Activated CD4-positive, alpha-beta T cell treated with anti-CD3 and anti-CD28 coated beads, Interleukin-2, amount 10 ng/mL, durations not matched to agents 24 days and 14 days (primary cell): ENCODE data around the gene CA9. TPM values are rescaled to one million over a fixed set of nuclear protein-coding genes. Genes with fewer than 3 reads are reported as not detected.

Source experiments
- DNase-seq: peaks from one replicate; pipeline ENCODE4 v3.0.0; 2022
- H3K27ac Mint-ChIP-seq: one replicate; pipeline ENCODE4 v1.8.0; 2022; ENCODE audit warnings: mild to moderate bottlenecking, mixed read lengths
- H3K27me3 Mint-ChIP-seq: one replicate; pipeline ENCODE4 v1.8.0; 2022; ENCODE audit warnings: mixed read lengths
- H3K36me3 Mint-ChIP-seq: one replicate; pipeline ENCODE4 v1.8.0; 2022; ENCODE audit warnings: low read depth, mild to moderate bottlenecking, mixed read lengths
- H3K4me1 Mint-ChIP-seq: one replicate; pipeline ENCODE4 v1.8.0; 2021; ENCODE audit warnings: mixed read lengths
- H3K4me3 Mint-ChIP-seq: one replicate; pipeline ENCODE4 v1.8.0; 2022; ENCODE audit warnings: mild to moderate bottlenecking, moderate library complexity, mixed read lengths
- H3K9me3 Mint-ChIP-seq: one replicate; pipeline ENCODE4 v1.8.0; 2021; ENCODE audit warnings: mixed read lengths
- intact Hi-C: fragments of 100-400 bp; cut with micrococcal nuclease; formaldehyde crosslinking; loops from one replicate; pipeline ENCODE4 v1.15.1; 2023
- total RNA-seq: library from RNA; stranded (reverse); gene quantifications from 2 replicates; pipeline ENCODE4 v1.2.3, GENCODE V29; 2022

Gene CA9
- total RNA-seq, 1 donor from 2014 or later: 0.82 TPM

DNA sequence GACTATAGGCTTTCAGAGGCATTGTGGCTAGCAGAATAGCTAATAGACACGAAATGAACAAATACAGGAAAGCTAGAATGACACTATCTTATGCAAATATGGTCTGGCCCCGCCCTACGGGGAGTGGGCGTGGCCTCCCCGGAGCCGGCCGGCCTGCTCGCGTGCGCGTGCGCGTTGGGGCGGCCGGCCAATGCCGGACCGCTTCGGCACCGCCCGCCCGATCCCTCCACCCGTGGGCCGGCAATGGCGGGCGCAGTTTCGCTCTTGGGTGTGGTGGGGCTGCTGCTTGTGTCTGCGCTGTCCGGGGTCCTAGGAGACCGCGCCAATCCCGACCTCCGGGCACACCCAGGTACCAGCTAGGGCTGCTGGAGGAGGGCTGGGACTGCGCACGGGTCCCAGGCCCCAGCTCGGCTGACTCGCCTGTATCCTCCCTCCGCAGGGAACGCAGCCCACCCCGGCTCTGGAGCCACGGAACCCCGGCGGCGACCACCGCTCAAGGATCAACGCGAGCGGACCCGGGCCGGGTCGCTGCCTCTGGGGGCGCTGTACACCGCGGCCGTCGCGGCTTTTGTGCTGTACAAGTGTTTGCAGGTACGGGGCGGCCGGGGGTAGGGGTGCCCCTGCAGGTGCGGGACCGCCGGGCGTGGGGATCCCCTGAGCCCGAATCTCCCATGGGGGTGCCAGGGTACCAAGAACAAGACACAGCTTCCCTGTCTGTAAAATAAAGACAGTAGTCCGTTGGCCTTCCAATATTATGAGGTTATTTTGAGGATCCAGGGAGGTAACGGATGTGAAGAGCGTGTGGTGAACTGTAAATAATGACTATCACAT is 15.4 kb upstream of the CA9 start, which contains the start of gene CCDC107:
CCDC107 (plus strand) TSS at position 156 of the 831 bp plus-strand sequence; CDS start at position 244, 88 bp downstream.
- Mint-ChIP-seq H3K9me3 (peaks cover 4% of the 10 kb centered on the region), H3K27me3 (peaks cover 7% of the 10 kb centered on the region), H3K27ac (peak within 1 kb of the TSS; percentile 99), H3K4me3 (peak within 1 kb of the TSS; percentile 92), H3K4me1 (peaks cover 63% of the 10 kb centered on the region), H3K36me3 (peaks cover 35% of the 10 kb centered on the region)
- intact Hi-C loops: loop anchor here (1.0 to 5.0 kb wide), 3 partner anchors 32 to 154 kb away; partner anchors contain the start of genes CREB3, SPAG8 and TLN1
- peak; percentile 96 for DNase-seq

DNA sequence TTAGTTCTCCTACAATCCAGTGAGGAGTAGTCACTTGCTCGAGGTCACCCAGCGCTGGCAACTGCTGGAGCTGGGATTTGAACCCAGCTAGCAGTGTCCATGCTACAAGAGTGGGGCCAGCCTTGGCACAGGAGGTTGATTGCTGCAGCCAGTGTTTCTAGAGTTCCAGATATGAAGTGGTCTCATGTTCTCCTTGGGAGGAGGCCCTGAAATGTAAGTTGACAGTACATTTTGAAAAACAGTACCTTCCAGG is 14.8 kb upstream of the CA9 start:
- H3K27ac Mint-ChIP-seq: peak overlapping the region; percentile 99
- intact Hi-C loops: loop anchor here (1.0 to 5.0 kb wide), 3 partner anchors 32 to 153 kb away; partner anchors contain the start of genes CREB3, SPAG8 and TLN1
- peaks cover 68% of the 10 kb centered on the region for H3K4me1 Mint-ChIP-seq
- peaks cover 7% of the 10 kb centered on the region for H3K27me3 Mint-ChIP-seq
- H3K36me3 Mint-ChIP-seq: peaks cover 35% of the 10 kb centered on the region
- H3K9me3 Mint-ChIP-seq: peaks cover 4% of the 10 kb centered on the region
- no peak for DNase-seq
- peak overlapping the region; percentile 92 for H3K4me3 Mint-ChIP-seq

DNA sequence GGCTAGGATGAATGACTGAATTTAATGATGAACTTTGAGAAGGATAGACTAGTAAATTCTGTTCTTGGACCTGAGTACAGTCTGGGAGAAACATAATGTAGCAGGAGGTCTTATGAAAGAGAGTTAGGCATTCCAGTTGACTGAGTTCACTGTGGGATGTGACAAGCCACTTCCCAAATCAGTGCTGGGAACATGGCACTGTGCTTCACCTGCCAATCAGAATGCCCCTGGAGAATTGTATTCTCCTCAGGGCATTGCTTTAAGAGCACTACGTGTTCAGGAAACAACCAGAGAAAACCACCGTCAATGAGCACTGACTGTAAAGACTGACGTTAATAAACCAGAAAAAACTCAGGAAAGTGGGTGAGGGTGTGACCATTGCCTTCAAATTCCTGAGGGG is 14.4 kb upstream of the CA9 start:
- Mint-ChIP-seq H3K9me3 (peaks cover 4% of the 10 kb centered on the region), H3K27me3 (peaks cover 7% of the 10 kb centered on the region), H3K4me1 (peaks cover 72% of the 10 kb centered on the region), H3K27ac (peak overlapping the region; percentile 99), H3K36me3 (peaks cover 35% of the 10 kb centered on the region), H3K4me3 (peak overlapping the region; percentile 92)
- no peak for DNase-seq
- intact Hi-C loops: loop anchor here (2.0 to 5.0 kb wide), 2 partner anchors 31 to 153 kb away; partner anchors contain the start of gene SPAG8

DNA sequence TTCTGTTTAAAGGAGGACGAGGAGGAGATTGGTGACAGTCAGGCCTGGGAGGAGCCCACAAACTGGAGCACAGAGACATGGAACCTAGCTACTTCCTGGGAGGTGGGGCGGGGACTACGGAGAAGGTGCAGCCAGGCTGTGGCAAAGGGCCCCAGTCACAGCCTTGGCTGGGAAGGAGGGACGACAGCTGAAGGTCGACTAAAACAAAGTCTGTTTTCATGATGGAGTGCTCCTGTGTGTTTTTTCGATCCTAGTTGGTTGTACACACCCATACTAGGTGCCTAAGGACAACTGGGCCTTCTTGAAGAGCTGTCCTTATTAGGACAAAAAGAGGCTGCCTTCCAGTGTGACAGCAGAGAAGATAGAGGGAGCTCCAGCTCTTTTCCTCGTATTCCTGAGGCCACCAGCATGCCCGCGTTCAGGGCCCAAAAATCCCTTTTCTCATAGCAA is 12.7 kb upstream of the CA9 start:
- H3K27ac Mint-ChIP-seq: no peak overlapping the region
- H3K9me3 Mint-ChIP-seq: peaks cover 4% of the 10 kb centered on the region
- intact Hi-C loops: no loop called here
- peak overlapping the region; percentile 28 for H3K4me3 Mint-ChIP-seq
- H3K4me1 Mint-ChIP-seq: peaks cover 77% of the 10 kb centered on the region
- peaks cover 7% of the 10 kb centered on the region for H3K27me3 Mint-ChIP-seq
- H3K36me3 Mint-ChIP-seq: peaks cover 35% of the 10 kb centered on the region
- no peak for DNase-seq

DNA sequence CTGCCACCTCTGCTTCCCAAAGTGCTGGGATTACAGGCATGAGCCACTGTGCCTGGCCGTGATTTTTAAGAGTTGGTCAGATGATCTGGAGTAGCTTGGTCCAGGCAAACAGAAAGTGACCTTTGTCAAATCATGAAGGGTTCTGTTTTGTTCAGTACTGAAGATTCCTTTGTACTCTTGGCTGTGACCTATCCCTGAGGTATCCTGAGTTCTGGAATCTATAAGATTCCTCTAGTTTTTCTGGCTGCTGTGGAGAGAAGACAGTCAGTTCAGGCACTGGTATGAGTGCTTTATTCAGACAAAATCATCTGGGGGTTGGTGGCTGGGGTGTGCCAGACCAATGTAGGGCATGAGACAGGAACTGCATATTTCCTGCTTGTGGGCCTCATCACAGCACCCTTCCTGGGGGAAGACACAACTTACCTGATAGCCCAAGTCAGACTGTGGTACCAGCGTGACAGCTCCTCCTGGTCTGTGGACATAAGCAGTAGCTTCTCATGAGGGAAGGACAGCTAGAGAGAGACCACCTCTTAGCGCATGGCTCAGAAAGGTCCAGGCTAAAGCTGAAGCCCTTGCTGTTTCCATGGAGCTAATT is 11.9 kb upstream of the CA9 start:
- Mint-ChIP-seq H3K4me3 (peak overlapping the region; percentile 52), H3K27me3 (peaks cover 7% of the 10 kb centered on the region), H3K36me3 (peaks cover 35% of the 10 kb centered on the region), H3K4me1 (peaks cover 76% of the 10 kb centered on the region), H3K27ac (peak overlapping the region; percentile 68), H3K9me3 (peaks cover 4% of the 10 kb centered on the region)
- DNase-seq: peak; percentile 72
- intact Hi-C loops: no loop called here

DNA sequence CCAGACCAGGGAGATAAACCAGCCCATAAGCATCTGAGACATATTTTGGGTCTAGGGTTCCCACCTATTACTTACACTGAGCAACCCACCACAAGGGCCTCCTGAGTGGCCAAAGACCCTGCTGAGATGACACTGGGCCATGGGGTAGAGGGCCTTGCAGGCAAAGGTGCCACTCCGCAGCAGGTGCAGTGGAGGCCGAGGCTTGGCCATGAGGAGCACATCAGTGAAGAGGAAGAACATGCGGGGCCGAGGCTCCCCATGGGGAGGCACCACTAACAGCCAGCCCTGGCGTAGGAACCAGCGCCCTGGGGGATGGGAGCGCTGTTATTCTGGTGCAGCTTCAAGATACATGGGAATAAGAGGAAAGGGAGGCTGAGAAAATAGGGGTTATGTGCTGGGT is 11.3 kb upstream of the CA9 start:
- intact Hi-C loops: no loop called here
- Mint-ChIP-seq H3K36me3 (peaks cover 35% of the 10 kb centered on the region), H3K4me1 (peaks cover 70% of the 10 kb centered on the region), H3K27ac (peak overlapping the region; percentile 68), H3K4me3 (peak overlapping the region; percentile 52), H3K9me3 (peaks cover 5% of the 10 kb centered on the region), H3K27me3 (peaks cover 4% of the 10 kb centered on the region)
- no peak for DNase-seq

DNA sequence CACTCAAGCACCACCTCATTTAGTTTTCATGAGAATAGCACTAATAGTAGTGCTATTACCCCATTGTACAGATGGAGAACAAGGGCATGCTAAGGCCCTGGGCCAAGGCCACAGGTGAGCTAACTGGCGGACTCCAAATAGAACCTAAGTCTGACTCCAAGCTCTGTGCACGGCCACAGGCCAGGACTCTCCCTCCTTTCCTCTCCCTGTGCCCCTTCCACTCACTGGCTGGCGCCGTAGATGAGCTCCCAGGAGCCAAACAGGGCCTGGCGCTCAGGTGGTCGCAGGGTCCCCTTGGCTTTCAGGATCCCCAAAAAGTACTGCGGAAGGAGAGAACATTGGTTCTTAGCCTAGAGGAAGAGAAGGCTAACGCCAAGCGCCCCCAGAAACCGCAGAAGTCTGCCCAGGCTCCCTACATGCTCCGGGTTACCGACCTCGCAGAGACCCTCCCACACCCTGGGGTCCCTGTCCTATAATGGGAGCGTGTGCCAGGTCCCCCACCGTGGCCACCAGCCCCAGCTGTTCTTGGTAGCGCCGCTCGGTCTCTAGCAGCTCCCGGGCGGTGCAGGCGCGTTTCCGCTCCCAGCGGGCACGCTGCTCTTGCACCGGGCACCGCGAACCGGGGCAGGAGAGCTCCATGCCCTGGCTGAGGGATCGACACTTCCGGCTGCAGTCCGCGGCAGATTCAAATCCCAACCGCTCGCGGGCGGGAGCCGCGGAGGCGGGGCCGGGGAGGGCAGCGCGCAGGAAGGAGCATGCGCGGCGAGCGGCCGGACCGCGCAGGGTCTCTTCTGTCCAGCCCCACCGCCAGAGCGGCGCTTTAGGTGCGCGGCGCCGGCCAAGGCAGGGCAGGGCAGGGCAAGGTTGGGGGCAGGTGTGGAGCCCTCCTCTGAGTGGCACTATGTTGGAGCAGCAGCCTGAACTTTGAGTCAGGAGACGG is 8.9 kb upstream of the CA9 start, which contains the start of gene ARHGEF39:
ARHGEF39 (minus strand) TSS at position 665 of the 940 bp plus-strand sequence; CDS start at position 639, 26 bp downstream.
- Mint-ChIP-seq H3K9me3 (peaks cover 13% of the 10 kb centered on the region), H3K27me3 (no peaks in the 10 kb centered on the region), H3K4me3 (peak within 1 kb of the TSS; percentile 94), H3K4me1 (peaks cover 55% of the 10 kb centered on the region), H3K27ac (peak within 1 kb of the TSS; percentile 85), H3K36me3 (peaks cover 24% of the 10 kb centered on the region)
- DNase-seq: peak; percentile 95
- intact Hi-C loops: no loop called here

DNA sequence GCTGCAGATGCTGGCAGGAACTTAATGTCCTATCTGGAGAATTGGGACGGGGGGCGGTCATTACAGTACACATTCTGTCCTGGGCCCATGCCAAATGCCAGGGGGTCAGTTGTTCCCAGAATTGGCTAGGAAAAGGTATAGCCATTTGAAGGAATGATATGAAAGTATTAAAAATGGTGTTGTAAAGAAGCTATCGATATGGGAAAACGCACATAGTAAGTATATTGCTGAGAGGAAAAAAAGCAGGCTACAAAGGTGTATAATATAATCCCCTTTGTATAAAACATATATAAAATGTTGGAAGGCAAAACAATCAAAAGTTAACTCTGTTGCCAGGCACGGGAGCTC is 8.3 kb upstream of the CA9 start:
- intact Hi-C loops: no loop called here
- Mint-ChIP-seq H3K9me3 (peaks cover 13% of the 10 kb centered on the region), H3K27ac (peak overlapping the region; percentile 85), H3K4me3 (peak overlapping the region; percentile 94), H3K27me3 (peaks cover 1% of the 10 kb centered on the region), H3K36me3 (peaks cover 18% of the 10 kb centered on the region), H3K4me1 (peaks cover 49% of the 10 kb centered on the region)
- no peak for DNase-seq

DNA sequence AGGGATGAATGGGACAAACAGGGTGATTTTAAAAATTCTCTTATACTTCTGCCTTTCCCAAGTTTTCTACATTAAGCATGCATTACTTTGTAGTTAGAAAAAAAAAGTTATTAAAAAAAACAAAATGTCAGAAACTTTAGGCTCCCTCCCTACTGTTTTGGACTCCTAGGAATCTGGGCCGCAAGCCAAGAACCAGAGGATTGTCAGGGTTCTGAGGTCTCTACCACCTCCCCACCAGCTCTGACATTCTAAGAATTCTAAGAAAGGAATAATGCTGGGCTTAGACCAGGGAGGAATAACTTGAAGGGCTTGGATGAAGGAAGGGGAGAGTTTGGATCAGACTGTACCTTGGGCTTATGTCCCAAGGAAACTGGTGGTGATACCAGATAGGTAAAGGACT is 7.7 kb upstream of the CA9 start:
- Mint-ChIP-seq H3K4me3 (peak overlapping the region; percentile 94), H3K36me3 (peaks cover 12% of the 10 kb centered on the region), H3K27ac (peak overlapping the region; percentile 15), H3K4me1 (peaks cover 43% of the 10 kb centered on the region), H3K9me3 (peaks cover 13% of the 10 kb centered on the region), H3K27me3 (peaks cover 2% of the 10 kb centered on the region)
- no peak for DNase-seq
- intact Hi-C loops: no loop called here

DNA sequence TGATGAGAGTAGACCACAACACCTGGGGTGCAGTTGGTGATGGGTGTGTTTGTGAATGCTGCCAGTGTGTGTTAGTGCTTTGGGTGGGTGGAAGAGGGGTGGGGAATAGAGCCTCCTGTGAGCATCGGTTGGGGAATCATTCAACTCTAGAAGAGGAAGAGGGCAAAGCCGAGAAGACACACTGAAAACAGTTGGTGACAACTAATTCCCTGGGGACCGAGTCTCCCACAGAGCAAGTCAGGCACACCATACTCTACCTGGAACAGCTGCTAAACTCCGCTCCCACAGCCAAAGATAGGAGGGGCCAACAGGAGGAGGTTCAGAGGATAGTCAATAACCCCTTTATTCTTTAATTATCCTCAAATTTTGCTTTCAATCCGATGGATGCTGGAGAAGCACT is 7.2 kb upstream of the CA9 start:
- intact Hi-C loops: no loop called here
- Mint-ChIP-seq H3K36me3 (peaks cover 10% of the 10 kb centered on the region), H3K4me3 (no peak overlapping the region), H3K4me1 (peaks cover 40% of the 10 kb centered on the region), H3K9me3 (peaks cover 13% of the 10 kb centered on the region), H3K27me3 (peaks cover 2% of the 10 kb centered on the region), H3K27ac (no peak overlapping the region)
- DNase-seq: no peak

DNA sequence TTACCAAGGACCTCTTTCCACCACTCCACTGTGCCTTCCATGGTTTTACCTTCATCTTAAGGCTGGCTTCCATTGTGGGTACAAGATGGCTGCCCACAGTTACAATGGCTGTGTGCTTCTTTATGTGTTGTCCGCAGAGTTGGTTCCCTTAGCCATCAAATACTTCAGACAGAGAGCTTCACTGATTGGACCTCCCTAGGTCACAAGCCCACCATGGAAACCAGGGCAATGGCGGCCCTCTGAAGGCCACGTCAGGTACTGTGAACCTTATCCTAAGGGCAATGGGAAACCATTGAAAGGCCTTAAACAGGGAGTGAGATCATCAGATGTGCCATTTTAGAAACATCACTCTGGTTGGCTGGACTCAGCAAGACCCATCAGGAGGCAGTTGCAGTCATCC is 5.8 kb upstream of the CA9 start:
- Mint-ChIP-seq H3K27me3 (peaks cover 7% of the 10 kb centered on the region), H3K36me3 (no peaks in the 10 kb centered on the region), H3K4me1 (peaks cover 28% of the 10 kb centered on the region), H3K27ac (no peak overlapping the region), H3K4me3 (no peak overlapping the region), H3K9me3 (peaks cover 13% of the 10 kb centered on the region)
- intact Hi-C loops: no loop called here
- no peak for DNase-seq

DNA sequence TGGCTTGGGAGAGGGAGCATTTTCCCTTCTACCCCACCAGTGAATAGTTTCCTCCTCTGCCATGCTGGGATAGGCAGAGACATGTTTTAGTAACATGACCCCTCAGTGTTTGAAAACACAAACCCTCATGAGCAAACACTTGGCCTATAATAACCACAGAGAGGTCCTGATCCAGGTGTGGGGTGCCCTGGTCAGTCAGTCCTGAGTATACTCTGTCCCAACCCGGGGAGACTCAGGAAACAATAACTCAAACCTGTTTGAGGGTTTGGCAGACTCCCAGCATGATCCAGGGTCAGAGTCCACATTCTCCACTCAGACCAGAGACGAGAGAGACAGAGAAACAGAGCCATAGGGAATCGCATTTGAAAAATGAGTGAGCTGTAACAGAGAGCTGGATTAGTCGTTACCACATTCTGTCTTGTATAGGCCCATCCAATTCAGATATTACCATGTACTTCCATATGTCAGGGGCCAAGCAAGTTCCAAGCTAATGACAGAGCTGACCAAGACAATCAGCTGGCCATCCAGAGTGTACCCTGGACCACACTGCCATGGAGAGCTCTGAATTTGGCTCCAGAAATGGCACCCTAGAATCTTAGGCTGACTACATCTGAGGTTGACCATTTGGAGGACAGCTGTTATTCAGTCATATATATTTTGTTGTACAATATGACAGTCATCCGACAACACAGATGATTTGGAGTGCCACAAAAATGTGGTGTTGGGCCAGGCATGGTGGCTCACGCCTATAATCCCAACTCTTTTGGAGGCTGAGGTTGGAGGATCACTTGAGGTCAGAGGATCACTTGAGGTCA is 4.2 kb upstream of the CA9 start:
- Mint-ChIP-seq H3K27ac (no peak overlapping the region), H3K4me3 (no peak overlapping the region), H3K36me3 (no peaks in the 10 kb centered on the region), H3K9me3 (peaks cover 13% of the 10 kb centered on the region), H3K4me1 (peaks cover 14% of the 10 kb centered on the region), H3K27me3 (peaks cover 18% of the 10 kb centered on the region)
- no peak for DNase-seq
- intact Hi-C loops: no loop called here

DNA sequence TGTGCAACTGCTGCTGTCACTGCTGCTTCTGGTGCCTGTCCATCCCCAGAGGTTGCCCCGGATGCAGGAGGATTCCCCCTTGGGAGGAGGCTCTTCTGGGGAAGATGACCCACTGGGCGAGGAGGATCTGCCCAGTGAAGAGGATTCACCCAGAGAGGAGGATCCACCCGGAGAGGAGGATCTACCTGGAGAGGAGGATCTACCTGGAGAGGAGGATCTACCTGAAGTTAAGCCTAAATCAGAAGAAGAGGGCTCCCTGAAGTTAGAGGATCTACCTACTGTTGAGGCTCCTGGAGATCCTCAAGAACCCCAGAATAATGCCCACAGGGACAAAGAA is 265 bp downstream of the CA9 start:
- intact Hi-C loops: no loop called here
- Mint-ChIP-seq H3K9me3 (no peaks in the 10 kb centered on the region), H3K36me3 (no peaks in the 10 kb centered on the region), H3K27ac (no peak overlapping the region), H3K4me3 (no peak overlapping the region), H3K27me3 (peaks cover 33% of the 10 kb centered on the region), H3K4me1 (peaks cover 6% of the 10 kb centered on the region)
- no peak for DNase-seq
